HepG2 (cell line): Measurements from ENCODE around the gene ZNF556. TPM values are rescaled to one million over a fixed set of nuclear protein-coding genes. Genes with fewer than 3 reads are reported as not detected.

Source experiments
- ATAC-seq: fragments of 200-7000 bp; cut with Tn5 transposase; 3 replicates; pipeline ENCODE4 v1.9.1; 2020; ENCODE audit warnings: mild to moderate bottlenecking, moderate library complexity
- BruUV-seq: library from RNA; stranded (reverse); fragments of 400-500 nt; replicated peaks from 2 replicates; lab custom pipeline; 2021; lab: Mats Ljungman, UMichigan
- CTCF ChIA-PET: fragments of 300-600 bp; formaldehyde crosslinking; extraction: SDS; loops from one replicate; lab custom pipeline; 2021; ENCODE audit warnings: low total read pairs, inconsistent platforms, low intra/inter-chr PET ratio; lab: Yijun Ruan, JAX
- POLR2A ChIA-PET: fragments of 350-600 bp; sonication (Branson Sonifier 250); formaldehyde crosslinking; loops from one replicate; lab custom pipeline; 2020; ENCODE audit warnings: antibody characterized with exemption, inconsistent platforms; lab: Yijun Ruan, JAX
- DNase-seq: peaks from one replicate; pipeline ENCODE4 v3.0.0-alpha.2; 2015; ENCODE audit warnings: low spot score
- FAIRE-seq: peaks from 3 replicates; lab custom pipeline; 2011; peaks lifted over from hg19 to GRCh38; lab: Jason Lieb, UNC
- H2AFZ ChIP-seq: one replicate; pipeline ENCODE4 v1.6.1; 2011; ENCODE audit warnings: low read length, inconsistent platforms
- H3K27ac ChIP-seq: fragments of 300-600 bp; 3 replicates; pipeline ENCODE4 v1.8.0; 2011; ENCODE audit warnings: mixed run types, mild to moderate bottlenecking, mixed read lengths, low read length, inconsistent platforms; ENCODE audit not compliant: insufficient read depth; ENCODE audit errors: extremely low read length
- H3K27me3 ChIP-seq, 2 experiments: fragments of 200-600 bp in 1 of 2; 2 replicates in 1 of 2; 3 replicates in 1 of 2; pipeline versions ENCODE4 v1.6.0 to v1.8.0; 2011; ENCODE audit warnings: low read length in 2 of 2, mild to moderate bottlenecking in 2 of 2, moderate library complexity in 2 of 2, inconsistent platforms in 1 of 2; ENCODE audit not compliant: insufficient read depth in 2 of 2, control insufficient read depth in 1 of 2
- H3K36me3 ChIP-seq, 2 experiments: fragments of 200-600 bp in 1 of 2; replicated peaks in 1 of 2; 2 replicates in 1 of 2; 3 replicates in 1 of 2; pipeline versions ENCODE4 v1.5.1 to v1.8.0; 2011; ENCODE audit warnings: low read length in 2 of 2, inconsistent platforms in 1 of 2; ENCODE audit not compliant: insufficient read depth in 2 of 2, control insufficient read depth in 1 of 2
- H3K4me1 ChIP-seq: 2 replicates; pipeline ENCODE4 v1.5.1; 2012; ENCODE audit warnings: low read length, inconsistent platforms; ENCODE audit not compliant: insufficient read depth
- H3K4me2 ChIP-seq: 2 replicates; pipeline ENCODE4 v1.6.0; 2011; ENCODE audit warnings: low read depth, low read length, inconsistent platforms
- H3K4me3 ChIP-seq, 3 experiments: fragments of 200-600 bp in 1 of 3; sonication (generic), shearing (Covaris generic) in 1 of 3; replicated peaks in 1 of 3; 2 replicates each; pipeline ENCODE4 v1.5.1; 2011 to 2016; ENCODE audit warnings: low read length in 3 of 3, inconsistent platforms in 2 of 3, low read depth in 2 of 3, mild to moderate bottlenecking in 2 of 3, control low read depth in 1 of 3, mixed read lengths in 1 of 3; ENCODE audit not compliant: insufficient read depth in 1 of 3
- H3K79me2 ChIP-seq: one replicate; pipeline ENCODE4 v1.6.1; 2011; ENCODE audit warnings: low read length, inconsistent platforms; ENCODE audit not compliant: insufficient read depth
- H3K9ac ChIP-seq: 2 replicates; pipeline ENCODE4 v1.6.0; 2011; ENCODE audit warnings: mild to moderate bottlenecking, low read depth, low read length, inconsistent platforms; ENCODE audit not compliant: insufficient read depth
- H3K9me3 ChIP-seq: 2 replicates; pipeline ENCODE4 v1.5.1; 2012; ENCODE audit warnings: mild to moderate bottlenecking, low read length
- H4K20me1 ChIP-seq: 2 replicates; pipeline ENCODE4 v1.6.0; 2011; ENCODE audit warnings: inconsistent platforms, mild to moderate bottlenecking, low read length, moderate library complexity; ENCODE audit not compliant: insufficient read depth
- AGO2 ChIP-seq: fragments of 200-400 bp; formaldehyde crosslinking; optimal IDR thresholded peaks from 2 replicates; pipeline ENCODE3; 2017; ENCODE audit warnings: mild to moderate bottlenecking, low read depth, low read length, moderate library complexity
- ELF4 ChIP-seq: sonication (generic); formaldehyde crosslinking; IDR thresholded peaks from 2 replicates; pipeline ENCODE4 v1.5.0; 2020; ENCODE audit warnings: missing genetic modification reagents, mild to moderate bottlenecking, moderate library complexity, borderline replicate concordance
- GTF3A ChIP-seq: sonication (generic); formaldehyde crosslinking; conservative IDR thresholded peaks from 2 replicates; pipeline ENCODE4 v1.4.0; 2020; ENCODE audit warnings: mild to moderate bottlenecking, missing genetic modification reagents
- KAT8 ChIP-seq: IDR thresholded peaks from 2 replicates; pipeline ENCODE4 v1.6.1; 2016; ENCODE audit warnings: missing genetic modification reagents, missing compliant biosample characterization
- ZNF737 ChIP-seq: sonication (generic); formaldehyde crosslinking; IDR thresholded peaks from 2 replicates; pipeline ENCODE4 v1.5.0; 2020; ENCODE audit warnings: missing genetic modification reagents, mild to moderate bottlenecking, borderline replicate concordance
- WGBS: methylation state at CpG from one replicate; pipeline ENCODE4 v1.1.6; 2017; ENCODE audit warnings: low lambda C conversion rate; 5-methylcytosine and 5-hydroxymethylcytosine counted together
- in situ Hi-C: cut with HindIII; loops from 2 replicates; pipeline ENCODE4 v1.10.0; 2017; ENCODE audit warnings: low pct_unique_long_range_greater_than_20kb; ENCODE audit not compliant: extremely low pct_ligation_motif_present
- intact Hi-C: fragments of 100-400 bp; cut with micrococcal nuclease; formaldehyde crosslinking; loops from one replicate; pipeline ENCODE4 v1.10.0; 2022; ENCODE audit not compliant: unreplicated experiment
- polyA plus RNA-seq, 8 experiments: library from polyadenylated mRNA; depleted of rRNA in 3 of 8; stranded (reverse) in 7 of 8; unstranded in 1 of 8; fragments of >200 nt; fragmentation: Illumina TruSeq in 4 of 8; extraction: Trizol in 4 of 8; gene quantifications; 2 replicates each; pipeline versions ENCODE4 v1.2.1 to v1.2.3, GENCODE V29; 2011 to 2016; ENCODE audit warnings: low read depth in 4 of 8, missing spikeins in 1 of 8, mixed read lengths in 1 of 8; ENCODE audit not compliant: insufficient read depth in 1 of 8
- total RNA-seq, 5 experiments: library from RNA; depleted of rRNA; stranded (reverse); fragments of >200 nt; fragmentation: Illumina TruSeq; extraction: Trizol; gene quantifications; 2 replicates each; pipeline ENCODE4 v1.2.3, GENCODE V29; 2016; ENCODE audit warnings: low read depth in 1 of 5
- TF ChIP-seq, protein P1 (sequence below): IDR thresholded peaks from 2 replicates; pipeline ENCODE4 v1.6.1; 2016
- TF ChIP-seq, protein P2 (sequence below): IDR thresholded peaks from 2 replicates; pipeline ENCODE4 v1.6.1; 2016; ENCODE audit warnings: mild to moderate bottlenecking
- TF ChIP-seq, protein P3 (sequence below): sonication (generic); formaldehyde crosslinking; IDR thresholded peaks from 2 replicates; pipeline ENCODE4 v1.4.0; 2020; ENCODE audit warnings: mild to moderate bottlenecking, missing genetic modification reagents
- TF ChIP-seq, protein P4 (sequence below): sonication (generic); formaldehyde crosslinking; conservative IDR thresholded peaks from 2 replicates; pipeline ENCODE4 v1.8.0; 2022; ENCODE audit warnings: low read depth, missing genetic modification reagents
- TF ChIP-seq, protein P5 (sequence below): sonication (generic); IDR thresholded peaks from 2 replicates; pipeline ENCODE4 v1.6.1; 2016; ENCODE audit warnings: low read depth, borderline replicate concordance
- TF ChIP-seq, protein P6 (sequence below): sonication (generic); formaldehyde crosslinking; IDR thresholded peaks from 2 replicates; pipeline ENCODE4 v1.5.1; 2020; ENCODE audit warnings: mild to moderate bottlenecking, missing genetic modification reagents, borderline replicate concordance
- TF ChIP-seq, protein P7 (sequence below): sonication (generic); formaldehyde crosslinking; IDR thresholded peaks from 2 replicates; pipeline ENCODE4 v1.4.0; 2020; ENCODE audit warnings: missing genetic modification reagents

Gene ZNF556
- total and polyA plus RNA-seq, 2 of the 13 experiments (the other 11 are each of a cell fraction or from before 2014, with no cell fraction given): 4.2 to 28.6 TPM

DNA sequence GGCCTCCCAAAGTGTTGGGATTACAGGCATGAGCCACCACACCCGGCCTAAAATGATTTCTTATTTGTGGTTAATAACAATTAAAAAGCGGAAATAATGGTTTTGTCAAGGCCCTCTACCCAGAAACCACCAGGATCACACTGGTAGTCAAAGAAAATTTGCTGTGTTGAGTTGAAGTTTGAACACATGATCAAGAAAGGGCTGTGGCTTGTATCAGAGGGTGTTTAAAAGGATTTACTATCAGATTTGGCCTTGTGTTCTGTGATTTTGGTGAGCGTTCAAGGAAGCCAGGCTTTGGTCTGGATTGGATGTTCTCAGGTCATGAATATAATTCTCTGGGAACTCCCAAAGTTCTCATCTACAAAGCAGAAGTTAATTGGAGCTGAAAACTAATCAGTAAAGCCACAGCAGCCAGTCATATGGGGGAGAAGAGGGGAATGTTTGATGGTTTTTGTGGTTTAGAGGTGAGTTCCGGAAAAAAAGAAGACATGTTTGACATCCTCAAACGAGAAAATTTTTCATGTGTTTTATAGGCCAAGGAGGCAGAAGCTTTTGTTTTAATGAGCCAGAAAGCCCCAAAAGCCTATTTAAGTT, 10.6 kb upstream of the ZNF556 start:
- Histone ChIP-seq H3K4me2 (no peak overlapping the region), H3K27ac (no peak overlapping the region), H3K4me3 (no peak overlapping the region), H3K27me3 (no peaks in the 10 kb centered on the region), H3K4me1 (peaks cover 18% of the 10 kb centered on the region), H3K36me3 (peaks cover 9 to 23% of the 10 kb centered on the region in 2 experiments; a peak in 4 of 5 replicates), H3K9ac (no peak overlapping the region), H2AFZ (no peak overlapping the region), H3K9me3 (no peaks in the 10 kb centered on the region), H4K20me1 (no peaks in the 10 kb centered on the region), H3K79me2 (no peaks in the 10 kb centered on the region)
- 94% methylated on average over 5 of the region's 5 CpGs for WGBS
- ChIA-PET POLR2A (interaction anchor here (2.7 kb wide), 1 partner anchor 15 kb away, joined by 7 read pairs; the partner anchor contains the start of gene ZNF555), CTCF (no interaction called here)
- FAIRE-seq (no peak), DNase-seq (no peak), ATAC-seq (no peak)
- BruUV-seq: no TSS peak
- in situ Hi-C loops (no loop called here), intact Hi-C loops (no loop called here)
- TF ChIP-seq, protein P1, sequence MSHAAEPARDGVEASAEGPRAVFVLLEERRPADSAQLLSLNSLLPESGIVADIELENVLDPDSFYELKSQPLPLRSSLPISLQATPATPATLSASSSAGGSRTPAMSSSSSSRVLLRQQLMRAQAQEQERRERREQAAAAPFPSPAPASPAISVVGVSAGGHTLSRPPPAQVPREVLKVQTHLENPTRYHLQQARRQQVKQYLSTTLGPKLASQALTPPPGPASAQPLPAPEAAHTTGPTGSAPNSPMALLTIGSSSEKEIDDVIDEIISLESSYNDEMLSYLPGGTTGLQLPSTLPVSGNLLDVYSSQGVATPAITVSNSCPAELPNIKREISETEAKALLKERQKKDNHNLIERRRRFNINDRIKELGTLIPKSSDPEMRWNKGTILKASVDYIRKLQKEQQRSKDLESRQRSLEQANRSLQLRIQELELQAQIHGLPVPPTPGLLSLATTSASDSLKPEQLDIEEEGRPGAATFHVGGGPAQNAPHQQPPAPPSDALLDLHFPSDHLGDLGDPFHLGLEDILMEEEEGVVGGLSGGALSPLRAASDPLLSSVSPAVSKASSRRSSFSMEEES (CRISPR knock-in tag): no peak
- TF ChIP-seq, protein P2, sequence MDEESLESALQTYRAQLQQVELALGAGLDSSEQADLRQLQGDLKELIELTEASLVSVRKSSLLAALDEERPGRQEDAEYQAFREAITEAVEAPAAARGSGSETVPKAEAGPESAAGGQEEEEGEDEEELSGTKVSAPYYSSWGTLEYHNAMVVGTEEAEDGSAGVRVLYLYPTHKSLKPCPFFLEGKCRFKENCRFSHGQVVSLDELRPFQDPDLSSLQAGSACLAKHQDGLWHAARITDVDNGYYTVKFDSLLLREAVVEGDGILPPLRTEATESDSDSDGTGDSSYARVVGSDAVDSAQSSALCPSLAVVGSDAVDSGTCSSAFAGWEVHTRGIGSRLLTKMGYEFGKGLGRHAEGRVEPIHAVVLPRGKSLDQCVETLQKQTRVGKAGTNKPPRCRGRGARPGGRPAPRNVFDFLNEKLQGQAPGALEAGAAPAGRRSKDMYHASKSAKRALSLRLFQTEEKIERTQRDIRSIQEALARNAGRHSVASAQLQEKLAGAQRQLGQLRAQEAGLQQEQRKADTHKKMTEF: no peak
- TF ChIP-seq, protein P3, sequence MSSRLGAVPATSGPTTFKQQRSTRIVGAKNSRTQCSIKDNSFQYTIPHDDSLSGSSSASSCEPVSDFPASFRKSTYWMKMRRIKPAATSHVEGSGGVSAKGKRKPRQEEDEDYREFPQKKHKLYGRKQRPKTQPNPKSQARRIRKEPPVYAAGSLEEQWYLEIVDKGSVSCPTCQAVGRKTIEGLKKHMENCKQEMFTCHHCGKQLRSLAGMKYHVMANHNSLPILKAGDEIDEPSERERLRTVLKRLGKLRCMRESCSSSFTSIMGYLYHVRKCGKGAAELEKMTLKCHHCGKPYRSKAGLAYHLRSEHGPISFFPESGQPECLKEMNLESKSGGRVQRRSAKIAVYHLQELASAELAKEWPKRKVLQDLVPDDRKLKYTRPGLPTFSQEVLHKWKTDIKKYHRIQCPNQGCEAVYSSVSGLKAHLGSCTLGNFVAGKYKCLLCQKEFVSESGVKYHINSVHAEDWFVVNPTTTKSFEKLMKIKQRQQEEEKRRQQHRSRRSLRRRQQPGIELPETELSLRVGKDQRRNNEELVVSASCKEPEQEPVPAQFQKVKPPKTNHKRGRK: no peak
- TF ChIP-seq, protein P4, sequence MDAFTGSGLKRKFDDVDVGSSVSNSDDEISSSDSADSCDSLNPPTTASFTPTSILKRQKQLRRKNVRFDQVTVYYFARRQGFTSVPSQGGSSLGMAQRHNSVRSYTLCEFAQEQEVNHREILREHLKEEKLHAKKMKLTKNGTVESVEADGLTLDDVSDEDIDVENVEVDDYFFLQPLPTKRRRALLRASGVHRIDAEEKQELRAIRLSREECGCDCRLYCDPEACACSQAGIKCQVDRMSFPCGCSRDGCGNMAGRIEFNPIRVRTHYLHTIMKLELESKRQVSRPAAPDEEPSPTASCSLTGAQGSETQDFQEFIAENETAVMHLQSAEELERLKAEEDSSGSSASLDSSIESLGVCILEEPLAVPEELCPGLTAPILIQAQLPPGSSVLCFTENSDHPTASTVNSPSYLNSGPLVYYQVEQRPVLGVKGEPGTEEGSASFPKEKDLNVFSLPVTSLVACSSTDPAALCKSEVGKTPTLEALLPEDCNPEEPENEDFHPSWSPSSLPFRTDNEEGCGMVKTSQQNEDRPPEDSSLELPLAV: no peak
- TF ChIP-seq AGO2 (no peak), KAT8 (CRISPR knock-in tag) (no peak), ELF4 (CRISPR knock-in tag) (no peak), GTF3A (CRISPR knock-in tag) (no peak), ZNF737 (CRISPR knock-in tag) (no peak)
- TF ChIP-seq, protein P5, sequence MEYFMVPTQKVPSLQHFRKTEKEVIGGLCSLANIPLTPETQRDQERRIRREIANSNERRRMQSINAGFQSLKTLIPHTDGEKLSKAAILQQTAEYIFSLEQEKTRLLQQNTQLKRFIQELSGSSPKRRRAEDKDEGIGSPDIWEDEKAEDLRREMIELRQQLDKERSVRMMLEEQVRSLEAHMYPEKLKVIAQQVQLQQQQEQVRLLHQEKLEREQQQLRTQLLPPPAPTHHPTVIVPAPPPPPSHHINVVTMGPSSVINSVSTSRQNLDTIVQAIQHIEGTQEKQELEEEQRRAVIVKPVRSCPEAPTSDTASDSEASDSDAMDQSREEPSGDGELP: no peak
- TF ChIP-seq, protein P6, sequence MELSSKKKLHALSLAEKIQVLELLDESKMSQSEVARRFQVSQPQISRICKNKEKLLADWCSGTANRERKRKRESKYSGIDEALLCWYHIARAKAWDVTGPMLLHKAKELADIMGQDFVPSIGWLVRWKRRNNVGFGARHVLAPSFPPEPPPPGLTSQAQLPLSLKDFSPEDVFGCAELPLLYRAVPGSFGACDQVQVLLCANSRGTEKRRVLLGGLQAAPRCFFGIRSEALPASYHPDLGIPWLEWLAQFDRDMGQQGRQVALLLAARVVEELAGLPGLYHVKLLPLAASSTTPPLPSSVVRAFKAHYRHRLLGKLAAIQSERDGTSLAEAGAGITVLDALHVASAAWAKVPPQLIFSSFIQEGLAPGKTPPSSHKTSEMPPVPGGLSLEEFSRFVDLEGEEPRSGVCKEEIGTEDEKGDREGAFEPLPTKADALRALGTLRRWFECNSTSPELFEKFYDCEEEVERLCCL (CRISPR knock-in tag): no peak
- TF ChIP-seq, protein P7, sequence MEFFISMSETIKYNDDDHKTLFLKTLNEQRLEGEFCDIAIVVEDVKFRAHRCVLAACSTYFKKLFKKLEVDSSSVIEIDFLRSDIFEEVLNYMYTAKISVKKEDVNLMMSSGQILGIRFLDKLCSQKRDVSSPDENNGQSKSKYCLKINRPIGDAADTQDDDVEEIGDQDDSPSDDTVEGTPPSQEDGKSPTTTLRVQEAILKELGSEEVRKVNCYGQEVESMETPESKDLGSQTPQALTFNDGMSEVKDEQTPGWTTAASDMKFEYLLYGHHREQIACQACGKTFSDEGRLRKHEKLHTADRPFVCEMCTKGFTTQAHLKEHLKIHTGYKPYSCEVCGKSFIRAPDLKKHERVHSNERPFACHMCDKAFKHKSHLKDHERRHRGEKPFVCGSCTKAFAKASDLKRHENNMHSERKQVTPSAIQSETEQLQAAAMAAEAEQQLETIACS (CRISPR knock-in tag): no peak
